Astrocyte (in vitro differentiated cells and primary cell): ENCODE results near the gene TAOK2.

ENCODE experiments used
- CTCF ChIP-seq: IDR thresholded peaks from 2 replicates; pipeline ENCODE4 v1.5.1; 2011; ENCODE audit warnings: low read depth, mild to moderate bottlenecking, inconsistent platforms, low read length, moderate library complexity; ENCODE audit not compliant: insufficient read depth
- EZH2 ChIP-seq: IDR thresholded peaks from 2 replicates; pipeline ENCODE4 v1.6.1; 2012; ENCODE audit warnings: mild to moderate bottlenecking, low read length, inconsistent platforms; ENCODE audit not compliant: insufficient read depth

- TF ChIP-seq CTCF (no peak), EZH2 (no peak)
Measured at GRCh38 chr16:30009085-30009862, 35.6 kb downstream of the TAOK2 start.
